T-helper 22 cell (primary cell): ENCODE measurements around the gene BHLHE41.

ENCODE experiments used
- DNase-seq: peaks from one replicate; pipeline ENCODE4 v3.0.0-alpha.2; 2020; ENCODE audit warnings: low read depth

The BHLHE41 gene

DNA sequence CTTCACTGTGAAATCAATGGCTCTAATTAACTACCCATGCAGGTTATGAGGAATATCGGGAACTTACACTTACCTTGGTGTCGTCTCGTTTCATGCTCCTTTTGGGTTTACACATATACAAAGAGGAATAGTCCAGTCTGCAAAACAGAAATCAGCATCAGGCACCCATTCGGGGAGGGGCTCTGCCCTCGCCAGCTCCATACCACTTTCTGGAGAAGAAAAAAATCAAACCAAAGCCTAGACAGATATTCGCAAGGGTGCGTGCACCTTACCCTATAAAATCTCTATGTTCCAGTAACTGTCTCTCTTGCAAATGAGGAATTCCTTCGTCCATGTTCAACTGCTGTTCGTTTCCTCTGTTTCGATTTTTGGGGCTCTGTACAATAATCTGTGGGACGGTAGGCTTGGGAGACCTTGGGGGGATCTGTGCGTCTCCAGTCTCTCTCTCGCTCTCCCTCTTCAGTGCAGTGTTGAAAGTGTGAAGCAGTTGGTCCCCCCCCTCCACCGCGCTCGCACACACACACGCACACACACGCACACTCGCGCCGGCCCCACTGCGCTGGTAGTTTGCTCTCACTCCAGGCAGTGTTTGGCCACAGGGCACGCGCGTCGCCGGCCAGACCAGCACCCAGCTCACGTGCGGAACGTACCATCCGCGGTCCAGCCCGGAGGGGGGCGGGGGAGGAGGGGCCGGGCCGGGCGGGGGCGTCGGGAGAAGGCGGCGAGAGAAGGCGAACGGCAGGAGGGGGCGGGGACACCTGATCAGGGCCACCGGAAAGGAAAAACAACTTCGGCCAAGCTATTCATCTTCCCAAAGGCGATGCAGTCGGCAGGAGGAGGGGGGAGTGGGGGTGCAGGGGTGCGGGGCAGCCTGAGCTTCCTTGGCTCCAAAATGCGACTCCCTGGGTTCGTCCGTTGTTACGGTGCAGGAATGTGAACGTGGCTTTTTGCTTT is at the start of gene BHLHE41:
TSS of gene BHLHE41 (minus strand) at position 592 of the 954 bp plus-strand sequence. CDS start at position 334, 258 bp downstream.
- no peak for DNase-seq

DNA sequence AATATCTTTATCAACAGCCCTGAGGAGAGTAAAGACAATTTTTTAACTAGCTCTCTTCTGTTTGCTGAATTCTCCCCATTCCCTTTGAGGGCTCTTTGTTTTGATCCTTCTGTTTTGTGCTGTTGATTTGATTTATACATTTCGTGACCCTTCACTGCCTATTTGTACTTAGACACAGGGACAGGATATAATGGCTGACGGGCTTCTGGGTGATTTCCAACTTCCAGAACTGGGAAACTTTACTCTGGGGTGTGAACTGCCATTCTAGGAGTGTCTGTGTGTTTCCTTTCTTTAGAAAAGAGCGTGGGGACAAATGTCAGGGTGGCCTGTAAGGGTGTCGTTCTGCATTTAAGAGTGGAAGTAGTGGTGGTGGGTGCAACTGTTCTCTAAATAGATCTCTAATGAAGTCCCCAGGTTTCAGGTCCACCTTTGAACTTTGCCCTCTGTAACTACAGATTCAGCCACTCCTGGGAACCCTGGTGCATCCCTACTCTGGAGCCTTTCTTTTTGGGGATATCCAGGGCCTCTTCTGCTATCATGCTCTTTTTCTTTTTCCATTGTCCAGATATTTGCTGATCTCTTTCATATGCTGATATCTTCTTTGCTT is 48.2 kb upstream of the BHLHE41 start:
- DNase-seq = no peak

DNA sequence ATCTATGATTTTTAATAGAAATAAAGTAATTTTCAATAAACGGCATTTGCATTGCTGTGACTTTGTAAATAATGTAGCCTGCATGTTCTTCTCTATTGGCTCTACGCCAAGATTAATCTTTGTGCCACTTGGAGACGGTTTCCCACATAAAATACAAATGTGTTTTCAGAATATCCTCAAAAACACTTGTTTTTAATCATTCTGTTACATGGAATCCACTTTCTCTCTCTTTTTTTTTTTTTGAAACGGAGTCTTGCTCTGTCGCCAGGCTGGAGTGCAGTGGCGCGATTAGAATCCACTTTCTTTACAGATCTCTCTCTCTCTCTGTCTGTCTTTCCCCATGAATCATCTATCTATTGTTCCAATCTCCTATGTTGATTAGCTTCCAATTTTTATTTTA is 47.7 kb upstream of the BHLHE41 start:
- no peak for DNase-seq

DNA sequence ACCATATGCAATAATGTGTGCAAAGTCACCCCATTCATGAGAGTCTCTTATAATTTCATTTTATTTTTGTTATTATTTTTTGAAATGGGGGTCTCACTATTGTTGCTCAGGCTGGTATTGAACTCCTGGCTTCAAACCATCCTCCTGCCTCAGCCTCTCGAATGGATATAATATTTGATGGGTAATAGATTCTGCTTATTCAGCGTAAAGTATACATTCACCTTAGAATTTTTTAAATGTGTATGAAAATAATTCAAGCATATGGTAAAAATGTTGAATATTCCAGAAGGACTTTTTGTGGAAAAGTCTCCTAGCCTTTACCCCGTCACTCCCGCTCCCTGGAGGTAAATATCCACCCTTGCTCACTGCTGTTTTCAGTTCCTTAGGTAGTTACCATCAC is 47.2 kb upstream of the BHLHE41 start:
- no peak for DNase-seq

DNA sequence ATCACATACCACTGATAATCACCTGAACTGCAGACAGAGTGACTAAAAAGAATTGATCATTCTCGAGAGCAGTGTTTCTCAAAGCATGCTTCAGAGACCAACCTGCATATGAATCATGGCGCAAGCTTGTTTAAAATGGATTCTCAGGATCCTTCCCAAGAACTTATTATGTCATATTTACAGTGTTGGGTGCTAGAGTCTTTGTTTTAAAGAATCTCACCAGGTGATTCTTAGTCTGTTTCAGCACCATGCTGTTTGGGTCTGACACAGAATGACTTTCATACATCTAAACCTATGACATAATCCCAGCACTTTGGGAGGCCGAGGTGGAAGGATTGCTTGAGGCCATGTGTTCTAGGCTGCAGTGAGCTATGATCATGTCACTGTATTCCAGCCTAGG is 39.3 kb upstream of the BHLHE41 start:
- DNase-seq = no peak

DNA sequence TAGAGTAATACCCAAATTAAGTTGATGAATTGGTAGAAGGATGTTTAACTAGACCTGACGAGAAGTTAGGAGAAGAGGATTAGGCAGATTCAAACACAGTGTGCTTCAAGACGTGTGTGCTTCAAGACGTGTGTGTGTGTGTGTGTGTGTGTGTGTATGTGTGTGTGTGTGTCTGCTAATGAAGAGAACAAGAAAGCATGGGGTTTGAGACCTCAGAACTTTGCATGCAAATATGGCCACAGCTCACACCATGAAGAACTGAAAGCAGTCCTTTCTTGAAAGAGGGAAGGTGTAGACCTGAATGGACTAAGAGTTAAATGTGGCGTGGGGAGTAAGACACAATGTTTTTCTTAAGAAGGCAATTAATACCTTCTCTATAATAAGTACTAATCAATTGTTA is 38.1 kb upstream of the BHLHE41 start:
- no peak for DNase-seq

DNA sequence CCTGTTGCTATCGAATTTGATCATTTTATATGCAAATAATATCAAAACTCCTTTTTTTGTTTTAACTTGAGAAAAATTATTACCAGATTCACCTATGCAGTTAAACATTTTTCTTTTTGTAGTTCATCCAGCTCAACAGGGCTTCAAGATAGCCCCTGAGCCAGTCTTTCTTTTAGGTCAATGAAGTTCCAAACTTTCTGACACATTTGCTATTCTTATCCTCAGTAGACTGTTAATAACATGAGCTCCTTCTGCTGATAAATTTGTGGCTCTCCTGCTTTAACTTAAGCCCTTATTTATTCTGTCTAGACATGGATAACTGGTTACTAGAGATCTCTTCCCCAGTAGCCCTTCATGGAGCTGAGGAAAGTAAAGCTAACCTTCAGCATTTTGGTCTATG is 37.3 kb upstream of the BHLHE41 start:
- DNase-seq = no peak

DNA sequence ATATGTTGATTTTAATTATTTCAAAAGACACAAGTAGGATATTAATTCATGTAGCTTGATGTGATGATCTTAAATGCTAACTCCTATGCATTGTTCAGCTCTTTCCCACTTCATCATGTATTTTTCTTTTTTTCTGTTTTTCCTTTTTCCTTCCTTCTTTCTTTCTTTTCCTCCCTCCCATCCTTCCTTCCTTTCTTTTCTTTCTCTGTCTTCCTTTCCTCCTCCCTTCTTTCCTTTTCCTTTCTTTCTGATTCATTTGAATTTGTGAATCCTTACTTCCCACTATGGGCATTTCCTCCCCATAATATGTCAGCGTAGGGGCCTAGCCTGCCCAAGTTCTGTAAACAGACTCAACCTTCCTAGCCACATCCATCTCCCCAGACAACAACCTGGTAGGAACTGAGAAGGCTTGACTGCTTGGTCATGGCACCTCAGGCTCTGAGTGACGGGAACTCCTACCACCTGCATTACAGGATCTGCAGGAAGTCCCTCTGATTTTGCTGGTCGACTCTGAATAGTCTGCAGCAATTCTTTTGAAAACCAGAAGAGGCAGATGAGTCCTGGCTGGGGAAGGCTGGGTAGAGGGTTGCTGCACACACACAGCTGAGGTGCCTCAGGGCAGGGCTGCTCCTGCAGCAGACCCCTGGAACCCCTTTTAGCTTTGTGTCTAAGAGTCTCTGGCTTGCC is 33.4 kb upstream of the BHLHE41 start:
- no peak for DNase-seq

DNA sequence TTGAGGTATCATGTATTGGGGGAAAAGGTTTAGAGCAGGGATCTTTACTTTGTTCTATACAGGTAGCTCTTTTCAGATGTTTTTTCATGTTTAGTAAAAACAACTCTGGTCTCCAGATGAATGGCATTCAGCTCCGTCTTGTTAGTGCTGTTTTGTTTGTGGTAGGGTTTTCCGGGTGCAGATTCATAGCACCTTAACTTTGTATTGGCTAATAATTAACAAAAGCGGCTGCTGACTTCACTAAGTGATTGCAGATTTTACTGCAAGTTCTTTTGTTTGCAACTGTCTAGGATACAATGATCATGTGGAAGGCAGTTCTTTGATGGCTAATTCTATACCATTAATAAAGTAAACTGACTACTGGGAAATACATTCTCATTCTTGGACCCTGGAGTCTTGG is 32.2 kb upstream of the BHLHE41 start:
- no peak for DNase-seq

DNA sequence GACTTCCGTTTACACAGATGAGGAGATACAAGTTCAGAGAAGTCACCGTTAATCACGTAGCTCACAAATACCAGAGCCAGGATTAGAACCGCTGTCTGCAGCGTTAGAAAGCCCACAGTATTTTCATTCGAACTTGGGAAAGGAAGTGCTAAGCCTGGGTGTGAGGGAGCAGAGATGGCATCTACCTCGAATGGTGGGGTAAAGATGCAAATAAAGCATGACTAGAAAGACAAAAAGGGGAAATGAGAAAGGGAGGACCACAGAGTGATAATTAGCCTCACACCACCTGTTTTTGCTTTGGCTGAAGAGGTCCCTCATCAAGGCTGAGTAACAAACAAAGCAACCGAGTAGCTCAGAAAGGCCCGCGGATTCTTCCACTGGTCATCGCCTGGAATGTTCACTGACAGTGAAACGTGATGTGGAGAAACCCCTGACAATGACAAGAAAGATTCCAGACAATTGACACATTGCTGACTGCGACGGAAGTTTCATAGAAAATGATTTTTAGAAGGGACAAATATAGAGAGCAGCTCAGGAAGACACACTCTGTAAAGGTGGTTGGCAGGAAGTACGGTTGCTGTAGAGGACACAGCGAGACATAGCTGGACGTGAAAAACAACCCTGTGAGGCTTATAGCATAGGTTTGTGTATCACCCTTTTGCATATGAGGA is 31.5 kb upstream of the BHLHE41 start:
- DNase-seq = no peak

DNA sequence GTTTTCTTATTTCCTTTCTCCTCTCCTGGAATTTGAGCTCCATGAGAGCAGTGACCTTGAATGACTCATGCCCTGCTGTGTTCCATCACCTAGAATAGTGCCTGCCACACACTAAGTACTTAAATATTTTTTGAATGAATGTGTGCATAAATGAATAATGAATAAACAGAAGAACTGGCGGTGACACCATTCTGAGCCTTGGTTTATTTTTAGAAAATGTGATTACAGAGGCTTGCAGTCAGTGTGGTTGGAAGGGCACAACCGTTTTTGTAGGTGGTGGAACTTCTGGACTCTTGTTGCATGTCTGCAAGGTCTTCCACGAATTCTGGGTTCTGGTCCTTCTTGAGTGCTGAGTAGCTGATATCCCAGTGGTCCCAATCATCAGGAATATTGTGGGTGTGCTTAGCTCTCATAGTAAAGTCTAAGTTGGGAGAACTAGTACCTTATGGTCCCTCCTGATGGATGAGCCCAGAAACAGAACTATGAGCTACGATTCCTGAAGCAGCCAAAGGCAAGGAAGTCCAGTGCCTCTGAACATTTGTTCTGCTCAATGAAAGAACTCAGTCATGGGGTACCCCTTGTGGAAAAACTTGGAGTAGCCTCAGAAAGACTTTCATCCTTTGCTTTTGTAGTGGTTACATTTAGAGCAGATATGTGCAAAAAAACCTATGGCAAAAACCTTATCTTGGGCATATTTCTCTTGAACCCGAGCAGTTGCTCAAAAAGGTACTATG is 28.8 kb upstream of the BHLHE41 start:
- DNase-seq = no peak

DNA sequence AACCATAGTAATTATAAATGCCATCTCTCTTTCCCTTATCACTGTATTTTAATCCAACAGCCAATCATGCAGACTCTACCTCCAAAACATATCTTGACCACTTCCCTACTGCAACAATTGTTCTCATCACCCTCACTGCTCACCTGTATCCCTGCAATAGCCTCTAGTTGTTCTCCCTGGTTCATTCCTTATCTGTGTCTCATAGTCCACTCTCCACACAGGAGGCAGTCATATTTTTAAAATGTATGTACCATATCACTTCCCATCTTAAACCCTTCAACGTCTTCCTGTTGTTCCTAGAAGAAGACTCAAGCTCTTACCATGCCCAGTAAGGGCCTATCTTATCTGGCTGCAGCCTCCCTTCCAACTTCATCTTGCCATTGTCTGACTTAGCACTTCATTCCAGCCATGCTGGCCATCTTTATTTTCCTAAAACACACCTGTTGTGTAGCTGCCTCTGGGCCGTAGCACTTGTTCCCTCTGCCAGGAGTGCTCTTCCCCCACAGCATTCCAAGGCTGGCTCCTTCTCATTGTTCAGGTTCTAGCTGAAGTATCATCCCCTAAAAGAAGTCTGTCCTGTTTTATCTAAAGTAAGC is 27.8 kb upstream of the BHLHE41 start:
- no peak for DNase-seq

DNA sequence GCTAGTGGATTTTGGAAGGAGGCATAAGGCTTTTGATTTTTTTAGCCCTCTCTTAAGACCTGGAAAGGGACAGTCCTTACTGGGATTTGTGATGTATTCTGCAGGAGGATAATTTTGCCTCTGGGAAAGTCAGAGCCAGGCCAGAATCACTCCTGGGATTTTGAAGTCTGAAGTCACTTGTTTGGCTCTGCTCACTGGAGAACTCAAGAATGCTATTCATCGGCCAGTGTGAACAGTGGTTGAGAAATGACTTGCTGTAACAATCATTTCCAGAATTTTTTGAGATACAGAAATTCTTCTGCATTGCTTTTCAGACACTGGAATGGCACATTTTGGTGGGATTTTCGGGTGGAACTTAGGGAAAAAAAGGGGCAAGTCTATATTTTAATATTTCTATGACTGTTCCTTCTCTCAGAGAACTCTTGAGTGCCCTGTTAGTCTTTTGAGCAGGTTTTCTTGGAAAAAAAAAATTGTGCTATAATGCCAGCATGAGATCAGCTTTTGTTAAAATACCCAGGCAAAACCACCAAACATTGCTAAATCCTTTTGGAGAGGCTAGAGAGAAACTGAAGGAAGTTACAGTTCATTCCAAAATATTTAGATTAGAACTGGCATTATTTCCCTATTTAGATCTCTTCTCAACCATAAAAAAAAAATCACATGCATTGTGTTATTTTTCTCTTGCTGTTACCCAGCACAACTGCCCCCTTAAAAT is 26.1 kb upstream of the BHLHE41 start:
- no peak for DNase-seq

DNA sequence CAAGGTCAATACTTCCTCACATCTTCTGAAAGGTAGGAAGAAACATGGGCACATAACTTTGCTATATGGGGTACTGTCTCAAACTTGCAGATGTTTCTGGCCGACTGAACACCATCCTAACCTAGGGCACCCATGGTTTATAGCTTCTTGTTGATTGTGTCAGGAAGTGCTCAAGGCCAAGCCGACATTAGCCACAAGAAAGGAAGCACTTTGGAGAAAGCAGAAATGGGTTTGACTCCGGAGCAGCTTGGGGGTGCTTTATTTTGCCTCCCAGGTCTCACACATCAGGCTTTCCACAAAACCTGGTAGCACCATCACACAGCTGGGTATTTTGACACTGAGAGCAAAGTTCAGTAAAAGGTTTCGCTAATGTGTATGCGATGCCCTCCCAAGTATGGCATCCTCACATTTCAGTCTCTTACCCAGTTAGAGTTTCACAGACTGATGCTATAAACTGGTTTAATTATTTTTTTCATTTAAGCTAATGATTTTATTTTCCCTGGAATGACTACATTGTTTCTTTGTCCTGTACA is 25.2 kb upstream of the BHLHE41 start:
- no peak for DNase-seq

DNA sequence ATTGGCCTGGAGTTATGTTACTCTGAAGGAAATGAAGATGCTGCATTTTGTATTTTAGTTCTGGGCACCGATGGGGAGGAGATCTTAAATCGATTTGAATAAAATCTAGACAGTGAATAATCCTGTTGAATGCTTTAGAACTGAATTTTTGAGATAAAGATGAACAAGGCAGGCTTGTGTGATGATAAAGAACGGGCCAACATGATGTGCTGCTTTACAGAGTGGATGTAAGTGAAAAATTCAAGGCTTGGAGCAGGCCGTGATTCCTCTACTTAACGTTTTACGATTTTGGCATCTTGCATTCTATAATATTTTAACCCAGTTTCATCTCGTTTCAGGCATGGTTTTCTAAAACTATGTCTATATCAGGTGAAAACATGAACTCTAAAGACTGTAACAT is 23.5 kb upstream of the BHLHE41 start:
- no peak for DNase-seq

DNA sequence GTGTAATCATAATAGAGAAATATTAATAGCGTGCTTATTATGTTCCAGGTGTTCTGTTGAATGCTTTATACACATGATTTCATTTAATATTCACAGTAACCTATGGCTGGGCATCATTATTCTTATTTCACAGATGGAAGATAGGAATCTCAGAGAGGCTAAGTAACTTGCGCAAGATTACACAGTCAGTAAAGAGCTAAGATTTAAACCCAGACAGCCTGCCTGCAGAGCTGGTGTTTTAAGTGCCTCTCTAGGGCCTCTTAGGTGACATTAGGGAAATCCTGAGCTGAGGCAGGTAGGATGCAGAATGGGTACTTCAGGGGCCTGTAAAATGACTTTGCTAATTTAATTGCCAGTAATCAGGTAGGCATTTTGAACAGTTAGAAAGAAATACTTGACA is 18.5 kb upstream of the BHLHE41 start:
- DNase-seq = no peak

DNA sequence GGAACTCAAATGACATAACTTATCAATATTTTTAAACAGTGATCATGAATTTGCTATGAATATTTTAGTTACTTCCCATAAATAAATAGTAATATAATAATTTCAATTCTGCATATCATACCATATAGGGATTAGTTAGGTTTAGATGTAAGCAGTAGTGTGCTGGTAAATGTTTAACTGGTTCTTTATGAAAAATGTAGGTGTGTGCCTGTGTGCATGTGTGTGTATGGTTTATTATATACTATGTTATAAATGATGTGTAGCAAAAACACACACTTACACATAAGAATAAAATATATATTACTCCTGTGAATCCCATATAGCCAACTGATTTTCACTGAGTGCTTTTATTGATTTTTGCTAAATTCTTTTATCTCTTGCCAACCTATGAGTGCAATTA is 14.0 kb upstream of the BHLHE41 start:
- DNase-seq = no peak

DNA sequence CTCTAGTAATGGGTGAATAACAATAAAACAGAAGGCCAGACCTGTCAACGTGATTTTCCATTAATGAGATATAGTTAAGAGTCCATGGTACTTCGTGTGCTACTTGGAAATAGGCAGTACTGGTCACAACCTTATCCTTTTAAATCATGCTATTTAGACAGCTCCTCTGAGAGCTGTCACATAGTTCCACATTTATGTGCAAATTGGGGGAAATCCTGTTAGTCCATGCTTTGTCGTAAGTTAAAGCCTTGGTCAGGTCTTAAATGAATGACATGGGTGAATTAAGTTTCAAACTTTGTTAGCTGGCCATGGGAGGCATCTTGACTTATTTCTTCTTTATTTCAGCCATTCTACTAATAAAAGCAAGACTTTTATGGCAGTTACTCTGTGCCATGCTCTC is 11.9 kb upstream of the BHLHE41 start:
- no peak for DNase-seq

DNA sequence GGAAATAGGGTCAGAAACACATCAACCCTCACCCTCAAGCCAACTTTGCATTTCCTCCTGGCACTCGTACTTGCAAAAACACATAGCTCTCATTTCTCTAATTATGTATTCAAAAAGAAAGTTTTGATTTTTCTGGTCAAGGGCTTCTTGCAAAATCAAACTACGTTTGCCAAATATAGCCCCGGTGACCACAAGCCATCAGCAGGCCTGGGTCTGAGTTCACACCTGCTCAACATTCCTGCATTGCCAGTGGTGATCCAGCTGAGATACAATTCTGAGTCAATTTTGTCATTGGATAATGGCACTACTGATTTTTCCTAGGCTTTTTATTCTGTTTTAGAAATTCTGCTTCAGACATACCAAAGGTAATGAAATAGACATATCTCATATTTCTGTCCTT is 10.7 kb upstream of the BHLHE41 start:
- no peak for DNase-seq

DNA sequence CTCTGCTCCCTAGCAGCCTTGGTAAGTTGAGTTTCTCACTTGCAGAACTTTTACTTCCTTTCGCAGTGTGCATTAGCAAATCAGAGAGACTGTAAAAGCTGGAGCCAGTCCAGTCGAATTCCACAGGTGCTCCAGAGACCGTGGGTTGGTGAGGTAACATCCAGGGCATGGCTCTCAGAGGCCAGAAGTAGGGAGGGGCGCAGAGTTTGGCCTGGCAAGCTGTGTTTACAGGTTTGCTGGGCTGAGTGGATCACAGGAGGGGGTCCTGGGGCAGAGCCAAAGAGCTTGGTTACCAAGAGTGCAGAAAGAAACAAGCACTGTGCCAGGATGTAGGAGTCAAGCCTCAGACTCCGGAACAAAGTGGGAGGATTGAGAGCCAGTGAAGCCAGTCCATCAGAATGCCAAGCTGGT is 10.2 kb upstream of the BHLHE41 start:
- no peak for DNase-seq
